Ascending aorta (tissue), 2 donors: ENCODE measurements around the gene CYP1A1. TPM values are rescaled to one million over a fixed set of nuclear protein-coding genes. Genes with fewer than 3 reads are reported as not detected.
A peak's percentile ranks its signal among the peaks of the same experiment; 100 is the strongest.

ENCODE experiments used
- DNase-seq, 2 donors: peaks; one replicate each; pipeline ENCODE4 v3.0.0-alpha.2; 2019; ENCODE audit warnings: low spot score in 2 of 2
- H3K27ac ChIP-seq, 2 donors: fragments of 200-600 bp; sonication (generic); one replicate each; pipeline ENCODE4 v1.5.1; 2016 to 2017; ENCODE audit warnings: mild to moderate bottlenecking in 1 of 2
- H3K27me3 ChIP-seq: fragments of 200-600 bp; sonication (generic); one replicate; pipeline ENCODE4 v1.5.1; 2017
- H3K36me3 ChIP-seq, 2 donors: fragments of 200-600 bp; sonication (generic); one replicate each; pipeline ENCODE4 v1.5.1; 2016
- H3K4me1 ChIP-seq, 2 donors: fragments of 200-600 bp; sonication (generic); one replicate each; pipeline ENCODE4 v1.5.1; 2016 to 2017; ENCODE audit warnings: mild to moderate bottlenecking in 1 of 2
- H3K4me3 ChIP-seq, 2 donors: fragments of 200-600 bp; sonication (generic); one replicate each; pipeline ENCODE4 v1.5.1; 2016 to 2017; ENCODE audit warnings: mild to moderate bottlenecking in 1 of 2
- H3K9me3 ChIP-seq, 2 donors: fragments of 200-600 bp; sonication (generic); one replicate each; pipeline ENCODE4 v1.5.1; 2016
- CTCF ChIP-seq, 3 experiments: fragments of 200-600 bp in 2 of 3; fragments of 450-650 bp in 1 of 3; sonication (generic) in 2 of 3; IDR thresholded peaks; one replicate each; pipeline ENCODE4 v1.5.1; 2016 to 2019; ENCODE audit warnings: antibody characterized with exemption in 3 of 3, mild to moderate bottlenecking in 1 of 3, moderate library complexity in 1 of 3
- intact Hi-C: fragments of 100-400 bp; cut with DNase I; formaldehyde crosslinking; loops from one replicate; pipeline ENCODE4 v1.15.1; 2023
- total RNA-seq: library from RNA; depleted of rRNA; stranded (reverse); fragments of >200 nt; gene quantifications from one replicate; pipeline ENCODE4 v1.1.0, GENCODE V29; 2016

The CYP1A1 gene
- total RNA-seq, 1 donor from 2014 or later, result 10.3 TPM

- Histone ChIP-seq H3K4me3 (peak overlapping the region in 1 of 2 donors; percentile 90), H3K27me3 (no peaks in the 10 kb centered on the region), H3K36me3 (no peaks in the 10 kb centered on the region), H3K4me1 (peaks cover 7 to 15% of the 10 kb centered on the region in 2 donors), H3K27ac (no peak overlapping the region), H3K9me3 (no peaks in the 10 kb centered on the region)
- no peak for DNase-seq
- intact Hi-C loops, result loop anchor here (1.0 to 10.0 kb wide), 3 partner anchors 80 to 232 kb away; partner anchors contain the start of genes ARID3B, CLK3 and UBL7
- no peak for TF ChIP-seq CTCF (IDR thresholded peaks at IDR 0.05)
These were observed 28.5 kb downstream of the CYP1A1 start for GRCh38 chr15:74696808-74697207.

DNA sequence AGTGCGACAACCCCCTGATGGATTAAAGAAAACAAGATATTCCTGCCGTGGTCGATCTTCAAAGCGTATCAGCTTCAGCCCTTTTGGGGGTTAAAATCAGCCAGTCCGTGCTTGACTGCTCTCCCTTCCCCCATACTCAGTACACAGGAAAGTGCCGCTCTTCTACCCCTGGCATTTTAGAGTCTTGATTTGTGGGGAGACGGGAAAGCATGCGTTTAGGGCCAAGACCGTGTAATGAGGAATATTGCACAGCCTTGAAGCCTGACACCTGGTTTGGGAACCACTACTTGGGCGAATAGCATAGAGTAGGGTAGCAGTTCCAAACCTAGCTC is 29.0 kb downstream of the CYP1A1 start:
- peak overlapping the region; percentile 88 to 91 for H3K27ac ChIP-seq
- no peak for TF ChIP-seq CTCF (IDR thresholded peaks at IDR 0.05)
- no peaks in the 10 kb centered on the region for H3K27me3 ChIP-seq
- H3K4me3 ChIP-seq, result peak overlapping the region; percentile 85 to 90
- H3K9me3 ChIP-seq, result no peaks in the 10 kb centered on the region
- intact Hi-C loops, result loop anchor here (1.0 to 10.0 kb wide), 3 partner anchors 79 to 232 kb away; partner anchors contain the start of genes ARID3B, CLK3 and UBL7
- H3K36me3 ChIP-seq, result no peaks in the 10 kb centered on the region
- peaks cover 7 to 15% of the 10 kb centered on the region in 2 donors for H3K4me1 ChIP-seq
- DNase-seq, result no peak

DNA sequence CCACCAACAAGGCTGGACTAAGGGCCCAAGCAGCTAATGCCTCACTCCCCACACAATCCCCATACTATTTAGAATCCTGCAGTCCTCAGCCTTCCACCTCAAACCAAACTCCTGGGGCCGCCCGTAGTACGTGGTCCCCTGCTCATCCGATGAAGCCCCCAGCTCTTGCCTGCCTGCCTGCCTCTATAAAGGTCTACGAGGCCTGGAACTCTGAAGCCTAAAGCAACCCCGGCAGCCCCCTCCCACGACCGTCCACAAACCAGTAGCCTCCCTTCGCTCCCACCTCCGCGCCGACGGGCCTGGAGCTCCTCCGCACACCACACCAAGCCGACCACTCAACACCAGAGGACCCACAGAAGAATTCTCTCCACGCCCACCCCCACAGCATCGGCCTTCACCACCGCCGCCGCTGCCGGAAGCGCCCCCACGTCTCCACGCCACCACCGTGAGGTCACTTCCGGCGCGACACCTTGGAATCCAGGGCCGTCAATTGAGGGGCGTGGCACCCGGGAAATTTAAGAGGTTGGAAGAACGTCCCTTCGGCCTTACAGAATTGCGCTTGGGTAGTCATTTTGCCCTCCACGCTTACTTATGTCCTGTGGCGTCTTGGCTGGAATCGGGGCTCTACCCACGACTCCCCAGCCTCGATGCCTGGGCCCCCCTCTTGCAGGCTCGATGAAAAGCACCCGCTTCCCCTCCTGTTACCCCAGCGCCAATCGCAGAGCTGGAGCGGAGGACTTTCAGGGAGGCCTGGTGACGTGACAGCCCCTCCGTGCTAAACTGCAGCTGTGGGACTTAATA is 29.5 kb downstream of the CYP1A1 start, which contains the start of gene EDC3:
EDC3 (minus strand) TSS at position 428 of the 801 bp plus-strand sequence. CDS start 20,900 bp downstream, outside the sequence.
- Histone ChIP-seq H3K9me3 (no peaks in the 10 kb centered on the region), H3K27me3 (no peaks in the 10 kb centered on the region), H3K4me3 (peak within 1 kb of the TSS; percentile 85 to 90), H3K4me1 (peaks cover 7 to 15% of the 10 kb centered on the region in 2 donors), H3K27ac (peak within 1 kb of the TSS; percentile 88 to 91), H3K36me3 (no peaks in the 10 kb centered on the region)
- peak; percentile 35 to 92 for DNase-seq
- TF ChIP-seq CTCF (IDR thresholded peaks at IDR 0.05), result no peak
- intact Hi-C loops, result loop anchor here (1.0 to 10.0 kb wide), 3 partner anchors 78 to 231 kb away; partner anchors contain the start of genes ARID3B, CLK3 and UBL7

GRCh38 chr15:74692327-74692726 is 33.0 kb downstream of the CYP1A1 start:
- no peaks in the 10 kb centered on the region for H3K27me3 ChIP-seq
- no peaks in the 10 kb centered on the region for H3K9me3 ChIP-seq
- H3K4me3 ChIP-seq, result no peak overlapping the region
- intact Hi-C loops, result loop anchor here (10.0 kb wide), 1 partner anchor 228 kb away; the partner anchor contains the start of gene UBL7
- peaks cover 7 to 15% of the 10 kb centered on the region in 2 donors for H3K4me1 ChIP-seq
- no peak for DNase-seq
- no peak overlapping the region for H3K27ac ChIP-seq
- no peak for TF ChIP-seq CTCF (IDR thresholded peaks at IDR 0.05)
- no peaks in the 10 kb centered on the region for H3K36me3 ChIP-seq

GRCh38 chr15:74683758-74684157 is 41.6 kb downstream of the CYP1A1 start:
- intact Hi-C loops, result no loop called here
- peaks cover 0 to 10% of the 10 kb centered on the region in 2 donors for H3K9me3 ChIP-seq
- H3K4me3 ChIP-seq, result no peak overlapping the region
- DNase-seq, result no peak
- H3K4me1 ChIP-seq, result no peaks in the 10 kb centered on the region
- peaks cover 3 to 23% of the 10 kb centered on the region in 2 donors for H3K36me3 ChIP-seq
- no peak overlapping the region for H3K27ac ChIP-seq
- TF ChIP-seq CTCF (IDR thresholded peaks at IDR 0.05), result no peak
- H3K27me3 ChIP-seq, result no peaks in the 10 kb centered on the region
